IMR-90 (cell line): Measurements from ENCODE around the gene NT5M.

Source experiments
- BHLHE40 ChIP-seq: fragments of 150-350 bp; IDR thresholded peaks from 2 replicates; pipeline ENCODE4 v1.6.1; 2016; ENCODE audit warnings: mild to moderate bottlenecking, low read depth, low read length
- CEBPB ChIP-seq: IDR thresholded peaks from 2 replicates; pipeline ENCODE4 v1.6.1; 2012; ENCODE audit warnings: low read depth, low read length, improper control_type of control experiment
- CHD1 ChIP-seq: IDR thresholded peaks from 2 replicates; pipeline ENCODE4 v1.6.1; 2012; ENCODE audit warnings: low read depth, low read length, improper control_type of control experiment
- FOS ChIP-seq: fragments of 150-350 bp; IDR thresholded peaks from 2 replicates; pipeline ENCODE4 v1.6.1; 2016; ENCODE audit warnings: low read depth, low read length
- MAFK ChIP-seq: IDR thresholded peaks from 2 replicates; pipeline ENCODE4 v1.6.1; 2012; ENCODE audit warnings: low read depth, low read length, improper control_type of control experiment
- MAZ ChIP-seq: IDR thresholded peaks from 2 replicates; pipeline ENCODE4 v1.6.1; 2012; ENCODE audit warnings: low read depth, mild to moderate bottlenecking, low read length, improper control_type of control experiment, moderate library complexity, borderline replicate concordance
- MXI1 ChIP-seq: IDR thresholded peaks from 2 replicates; pipeline ENCODE4 v1.6.1; 2012; ENCODE audit warnings: low read depth, mild to moderate bottlenecking, low read length, moderate library complexity, borderline replicate concordance
- POLR2A ChIP-seq: IDR thresholded peaks from 2 replicates; pipeline ENCODE4 v1.6.1; 2012; ENCODE audit warnings: mild to moderate bottlenecking, low read depth, low read length
- RAD21 ChIP-seq: IDR thresholded peaks from 2 replicates; pipeline ENCODE4 v1.6.1; 2012; ENCODE audit warnings: low read length, improper control_type of control experiment
- RCOR1 ChIP-seq: IDR thresholded peaks from 2 replicates; pipeline ENCODE4 v1.6.1; 2012; ENCODE audit warnings: mild to moderate bottlenecking, low read length, improper control_type of control experiment; ENCODE audit not compliant: insufficient replicate concordance
- RFX5 ChIP-seq: IDR thresholded peaks from 2 replicates; pipeline ENCODE4 v1.8.0; 2012; ENCODE audit warnings: low read depth, mild to moderate bottlenecking, low read length, moderate library complexity
- SMC3 ChIP-seq: fragments of 150-350 bp; IDR thresholded peaks from 2 replicates; pipeline ENCODE4 v1.6.1; 2016; ENCODE audit warnings: low read depth, mild to moderate bottlenecking, antibody characterized with exemption, low read length, moderate library complexity
- TF ChIP-seq, protein P1 (sequence below): conservative IDR thresholded peaks from 2 replicates; pipeline ENCODE4 v1.5.1; 2012; ENCODE audit warnings: mild to moderate bottlenecking, low read depth, low read length, improper control_type of control experiment
- TF ChIP-seq, protein P2 (sequence below): fragments of 150-350 bp; IDR thresholded peaks from 2 replicates; pipeline ENCODE4 v1.6.1; 2017; ENCODE audit warnings: mild to moderate bottlenecking, antibody characterized with exemption, low read length, low read depth

DNA sequence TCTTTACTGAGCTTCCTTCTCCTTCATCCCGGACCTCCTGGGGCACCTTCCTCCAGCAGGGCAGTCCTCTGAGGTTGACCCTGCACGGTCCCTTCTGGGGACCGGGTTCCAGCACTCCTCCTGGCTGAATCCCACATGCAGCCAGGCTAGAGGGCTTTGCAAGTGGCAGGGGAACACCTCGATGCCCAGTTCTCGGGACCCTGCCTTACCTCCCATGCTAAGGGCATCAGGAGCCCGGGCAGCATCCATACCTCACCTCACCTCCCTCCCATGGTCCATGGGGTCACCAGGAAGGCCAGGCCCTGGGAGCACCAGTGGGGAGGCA is 81.1 kb downstream of the NT5M start:
- TF ChIP-seq, protein P1, sequence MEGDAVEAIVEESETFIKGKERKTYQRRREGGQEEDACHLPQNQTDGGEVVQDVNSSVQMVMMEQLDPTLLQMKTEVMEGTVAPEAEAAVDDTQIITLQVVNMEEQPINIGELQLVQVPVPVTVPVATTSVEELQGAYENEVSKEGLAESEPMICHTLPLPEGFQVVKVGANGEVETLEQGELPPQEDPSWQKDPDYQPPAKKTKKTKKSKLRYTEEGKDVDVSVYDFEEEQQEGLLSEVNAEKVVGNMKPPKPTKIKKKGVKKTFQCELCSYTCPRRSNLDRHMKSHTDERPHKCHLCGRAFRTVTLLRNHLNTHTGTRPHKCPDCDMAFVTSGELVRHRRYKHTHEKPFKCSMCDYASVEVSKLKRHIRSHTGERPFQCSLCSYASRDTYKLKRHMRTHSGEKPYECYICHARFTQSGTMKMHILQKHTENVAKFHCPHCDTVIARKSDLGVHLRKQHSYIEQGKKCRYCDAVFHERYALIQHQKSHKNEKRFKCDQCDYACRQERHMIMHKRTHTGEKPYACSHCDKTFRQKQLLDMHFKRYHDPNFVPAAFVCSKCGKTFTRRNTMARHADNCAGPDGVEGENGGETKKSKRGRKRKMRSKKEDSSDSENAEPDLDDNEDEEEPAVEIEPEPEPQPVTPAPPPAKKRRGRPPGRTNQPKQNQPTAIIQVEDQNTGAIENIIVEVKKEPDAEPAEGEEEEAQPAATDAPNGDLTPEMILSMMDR, result no peak
- TF ChIP-seq FOS (no peak), RFX5 (no peak), MAZ (no peak), BHLHE40 (no peak), MAFK (no peak), RAD21 (no peak), POLR2A (no peak), RCOR1 (no peak), CHD1 (no peak), CEBPB (no peak), MXI1 (no peak), SMC3 (no peak)
- TF ChIP-seq, protein P2, sequence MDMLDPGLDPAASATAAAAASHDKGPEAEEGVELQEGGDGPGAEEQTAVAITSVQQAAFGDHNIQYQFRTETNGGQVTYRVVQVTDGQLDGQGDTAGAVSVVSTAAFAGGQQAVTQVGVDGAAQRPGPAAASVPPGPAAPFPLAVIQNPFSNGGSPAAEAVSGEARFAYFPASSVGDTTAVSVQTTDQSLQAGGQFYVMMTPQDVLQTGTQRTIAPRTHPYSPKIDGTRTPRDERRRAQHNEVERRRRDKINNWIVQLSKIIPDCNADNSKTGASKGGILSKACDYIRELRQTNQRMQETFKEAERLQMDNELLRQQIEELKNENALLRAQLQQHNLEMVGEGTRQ, result no peak
